GM18517 (cell line): ENCODE results near the gene MARVELD2.

Source experiments
- ATAC-seq: cut with Tn5 transposase; IDR thresholded peaks from one replicate; pipeline ENCODE4 v1.9.1; 2021; ENCODE audit warnings: mild to moderate bottlenecking, moderate library complexity; ENCODE audit not compliant: unreplicated experiment

MARVELD2 gene

DNA sequence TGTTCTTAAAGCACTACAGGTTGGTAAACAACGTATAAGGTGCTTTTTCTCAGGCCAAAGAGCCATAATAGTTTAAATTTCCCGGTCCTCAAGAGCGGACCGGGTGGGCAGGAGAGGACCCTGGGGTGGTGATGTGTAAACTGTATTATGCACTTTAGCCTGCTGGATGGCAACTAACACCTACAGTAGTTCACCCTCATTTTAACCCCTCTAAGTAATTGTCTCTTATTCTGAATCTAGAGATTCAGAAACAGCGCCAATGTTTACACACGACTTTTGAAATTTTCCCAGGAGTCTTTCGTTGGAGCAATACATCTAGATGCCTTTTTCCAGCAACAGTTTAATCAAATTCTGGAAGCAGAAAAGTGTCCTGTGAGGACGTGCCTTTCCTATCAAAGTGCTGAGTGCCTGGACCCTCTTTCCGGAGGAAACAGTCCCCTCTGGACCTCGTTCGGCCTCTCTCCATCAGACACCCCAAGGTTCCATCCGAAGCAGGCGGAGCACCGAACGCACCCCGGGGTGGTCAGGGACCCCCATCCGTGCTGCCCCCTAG, 77.0 kb downstream of the MARVELD2 start:
- no peak for ATAC-seq

DNA sequence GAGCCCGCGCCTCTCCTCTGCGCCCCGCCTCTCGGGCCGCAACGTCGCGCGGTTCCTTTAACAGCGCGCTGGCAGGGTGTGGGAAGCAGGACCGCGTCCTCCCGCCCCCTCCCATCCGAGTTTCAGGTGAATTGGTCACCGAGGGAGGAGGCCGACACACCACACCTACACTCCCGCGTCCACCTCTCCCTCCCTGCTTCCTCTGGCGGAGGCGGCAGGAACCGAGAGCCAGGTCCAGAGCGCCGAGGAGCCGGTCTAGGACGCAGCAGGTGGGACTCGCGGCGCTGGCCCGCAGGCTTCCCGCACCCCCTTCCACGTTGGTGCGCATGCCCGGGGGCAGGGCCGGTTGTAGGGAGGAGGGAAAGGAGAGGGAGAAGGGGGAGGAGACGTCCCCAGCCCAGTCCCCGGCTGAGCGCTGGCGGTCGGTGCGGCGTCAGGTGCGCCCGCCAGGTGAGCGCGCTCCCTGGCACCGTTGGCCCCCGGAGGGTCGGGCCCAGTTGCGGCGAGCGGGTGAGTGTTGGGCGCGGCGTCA, 77.5 kb downstream of the MARVELD2 start, which contains the start of gene OCLN:
OCLN (plus strand) TSS at position 400 of the 532 bp plus-strand sequence. CDS start 11,455 bp downstream, outside the sequence.
- no peak for ATAC-seq

DNA sequence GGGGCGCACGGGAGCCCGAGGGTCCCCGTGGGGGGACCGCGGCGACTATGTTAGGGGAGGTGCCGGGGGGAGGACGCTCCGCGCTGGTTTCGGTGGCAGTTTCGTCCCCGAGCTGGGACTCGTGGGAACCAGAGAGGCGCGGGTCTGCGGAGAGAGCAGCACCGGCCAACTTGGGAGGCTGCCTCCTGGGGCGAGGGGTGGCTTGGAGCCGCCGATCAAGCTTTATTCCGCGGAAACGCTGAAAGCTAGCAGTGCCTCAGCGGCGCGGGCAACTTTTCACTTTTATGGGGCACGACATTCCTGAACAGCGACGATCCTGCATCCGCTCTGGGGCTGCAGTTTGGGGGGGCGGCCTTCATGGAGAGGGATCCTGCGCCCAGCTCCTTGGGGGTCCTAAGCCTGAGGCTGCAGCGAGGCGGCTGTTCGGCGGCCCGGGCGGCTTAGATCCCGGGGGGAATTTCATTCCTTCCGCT, 78.0 kb downstream of the MARVELD2 start:
- no peak for ATAC-seq

DNA sequence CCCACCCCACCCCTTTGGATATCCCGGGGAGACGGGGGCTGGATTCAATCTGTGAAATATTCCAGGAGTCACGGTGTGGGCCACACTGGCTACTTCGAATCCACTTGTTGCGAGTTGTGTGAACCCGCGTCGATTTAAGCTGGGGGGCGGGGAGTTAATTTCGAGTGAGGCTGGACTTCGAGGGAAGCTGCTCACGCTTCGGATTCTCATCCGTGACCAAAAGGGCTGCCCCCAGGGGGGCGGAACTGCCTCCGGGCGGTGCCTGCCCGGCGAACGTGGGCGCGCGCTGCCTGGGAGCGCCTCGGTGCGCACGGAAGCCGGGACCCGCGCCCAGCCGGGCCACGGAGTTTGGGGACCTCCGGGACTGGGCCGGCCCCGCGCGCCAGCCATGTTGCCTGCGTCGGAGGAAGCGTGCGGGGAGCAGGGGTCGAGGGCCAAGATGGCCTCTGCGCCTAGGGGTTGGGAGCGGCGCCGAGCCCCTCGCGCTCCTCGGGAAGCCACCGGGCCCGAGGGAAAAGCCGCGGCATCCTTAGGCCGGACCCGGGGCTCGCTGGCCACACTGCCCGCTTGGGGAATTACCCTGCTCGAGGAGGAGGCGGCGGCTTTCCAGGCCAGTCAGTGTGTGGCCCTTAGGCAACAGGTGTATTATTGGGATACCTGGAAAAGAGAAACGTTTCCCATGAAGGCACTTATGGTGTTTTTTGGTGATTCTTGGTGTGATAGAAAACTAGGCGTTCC, 78.6 kb downstream of the MARVELD2 start:
- no peak for ATAC-seq
